IMR-90 (cell line): ENCODE measurements around the gene DUSP28. TPM values are rescaled to one million over a fixed set of nuclear protein-coding genes. Genes with fewer than 3 reads are reported as not detected.

ENCODE experiments used
- ATAC-seq: fragments of 200-7000 bp; cut with Tn5 transposase; 2 replicates; pipeline ENCODE4 v1.9.1; 2020; ENCODE audit warnings: low read depth, mild to moderate bottlenecking, moderate library complexity
- BruUV-seq: library from RNA; stranded (reverse); fragments of 400-500 nt; replicated peaks from 2 replicates; lab custom pipeline; 2021; lab: Mats Ljungman, UMichigan
- CTCF ChIA-PET: fragments of 300-600 bp; formaldehyde crosslinking; extraction: SDS; loops from one replicate; lab custom pipeline; 2021; ENCODE audit warnings: antibody characterized with exemption; lab: Yijun Ruan, JAX
- POLR2A ChIA-PET: fragments of 300-600 bp; sonication (Branson Sonifier 250); formaldehyde crosslinking; loops from one replicate; lab custom pipeline; 2022; ENCODE audit warnings: antibody characterized with exemption; ENCODE audit not compliant: unreplicated experiment; lab: Charles Lee
- DNase-seq: peaks from one replicate; pipeline ENCODE4 v3.0.0; 2013
- H2AFZ ChIP-seq: replicated peaks from 2 replicates; pipeline ENCODE3; 2013; ENCODE audit warnings: low read length, mild to moderate bottlenecking; ENCODE audit not compliant: poor library complexity
- H2AK5ac ChIP-seq: 2 replicates; pipeline ENCODE4 v1.6.1; 2013; ENCODE audit warnings: low read depth, low read length, inconsistent platforms
- H2AK9ac ChIP-seq: replicated peaks from 2 replicates; pipeline ENCODE3; 2013; ENCODE audit warnings: mild to moderate bottlenecking, low read depth, low read length, moderate library complexity; ENCODE audit not compliant: poor library complexity
- H2BK120ac ChIP-seq: 2 replicates; pipeline ENCODE4 v1.6.1; 2013; ENCODE audit warnings: low read depth, low read length, inconsistent platforms
- H2BK15ac ChIP-seq: 3 replicates; pipeline ENCODE4 v1.6.1; 2013; ENCODE audit warnings: low read depth, low read length, inconsistent platforms
- H2BK20ac ChIP-seq: 2 replicates; pipeline ENCODE4 v1.6.1; 2013; ENCODE audit warnings: low read depth, mild to moderate bottlenecking, inconsistent platforms, low read length, moderate library complexity
- H2BK5ac ChIP-seq: 2 replicates; pipeline ENCODE4 v1.6.1; 2013; ENCODE audit warnings: mild to moderate bottlenecking, low read depth, low read length, inconsistent platforms; ENCODE audit not compliant: poor library complexity, severe bottlenecking
- H3K14ac ChIP-seq: replicated peaks from 2 replicates; pipeline ENCODE4 v1.6.1; 2013; ENCODE audit warnings: low read depth, low read length, inconsistent platforms
- H3K18ac ChIP-seq: 2 replicates; pipeline ENCODE4 v1.6.1; 2013; ENCODE audit warnings: low read depth, low read length, control low read depth
- H3K23ac ChIP-seq: 2 replicates; pipeline ENCODE4 v1.6.1; 2013; ENCODE audit warnings: low read depth, low read length, inconsistent platforms
- H3K27ac ChIP-seq: 2 replicates; pipeline ENCODE4 v1.5.1; 2013; ENCODE audit warnings: mild to moderate bottlenecking, control low read depth, low read length; ENCODE audit not compliant: insufficient read depth
- H3K27me3 ChIP-seq: 2 replicates; pipeline ENCODE4 v1.6.1; 2013; ENCODE audit warnings: low read length; ENCODE audit not compliant: control insufficient read depth, insufficient read depth
- H3K36me3 ChIP-seq: 2 replicates; pipeline ENCODE4 v1.6.1; 2013; ENCODE audit warnings: low read length, mixed read lengths; ENCODE audit not compliant: control insufficient read depth, insufficient read depth
- H3K4ac ChIP-seq: 2 replicates; pipeline ENCODE4 v1.6.1; 2013; ENCODE audit warnings: low read depth, low read length, inconsistent platforms
- H3K4me1 ChIP-seq: 2 replicates; pipeline ENCODE4 v1.6.1; 2013; ENCODE audit warnings: low read length, mixed read lengths; ENCODE audit not compliant: control insufficient read depth, insufficient read depth
- H3K4me2 ChIP-seq: 2 replicates; pipeline ENCODE4 v1.6.1; 2013; ENCODE audit warnings: low read depth, mild to moderate bottlenecking, control low read depth, low read length, moderate library complexity
- H3K4me3 ChIP-seq: 2 replicates; pipeline ENCODE4 v1.5.1; 2013; ENCODE audit warnings: low read depth, mild to moderate bottlenecking, control low read depth, low read length, moderate library complexity; ENCODE audit not compliant: insufficient read depth
- H3K56ac ChIP-seq: 2 replicates; pipeline ENCODE4 v1.6.1; 2013; ENCODE audit warnings: low read length, inconsistent platforms; ENCODE audit not compliant: insufficient read depth; ENCODE audit errors: extremely low read depth
- H3K79me1 ChIP-seq, 2 experiments: 2 replicates each; pipeline ENCODE4 v1.6.1; 2013; ENCODE audit warnings: low read length in 2 of 2, inconsistent platforms in 1 of 2, low read depth in 1 of 2
- H3K9ac ChIP-seq: 2 replicates; pipeline ENCODE4 v1.6.1; 2013; ENCODE audit warnings: low read depth, low read length, control low read depth
- H3K9me1 ChIP-seq: 2 replicates; pipeline ENCODE4 v1.6.1; 2013; ENCODE audit warnings: low read length, inconsistent platforms; ENCODE audit not compliant: insufficient read depth
- H3K9me3 ChIP-seq: 2 replicates; pipeline ENCODE4 v1.6.1; 2013; ENCODE audit warnings: low read length; ENCODE audit not compliant: control insufficient read depth, insufficient read depth
- H4K20me1 ChIP-seq: 2 replicates; pipeline ENCODE4 v1.6.1; 2013; ENCODE audit warnings: low read length, inconsistent platforms; ENCODE audit not compliant: insufficient read depth
- H4K5ac ChIP-seq: 2 replicates; pipeline ENCODE4 v1.6.1; 2013; ENCODE audit warnings: mild to moderate bottlenecking, low read depth, low read length, control low read depth
- H4K8ac ChIP-seq, 2 experiments: 2 replicates each; pipeline ENCODE4 v1.6.1; 2013; ENCODE audit warnings: low read depth in 2 of 2, low read length in 2 of 2, control low read depth in 1 of 2, inconsistent platforms in 1 of 2
- H4K91ac ChIP-seq: 2 replicates; pipeline ENCODE4 v1.6.1; 2013; ENCODE audit warnings: low read depth, low read length, inconsistent platforms; ENCODE audit not compliant: insufficient read depth
- CHD1 ChIP-seq: IDR thresholded peaks from 2 replicates; pipeline ENCODE4 v1.6.1; 2012; ENCODE audit warnings: low read depth, low read length, improper control_type of control experiment
- RAD21 ChIP-seq: IDR thresholded peaks from 2 replicates; pipeline ENCODE4 v1.6.1; 2012; ENCODE audit warnings: low read length, improper control_type of control experiment
- RCOR1 ChIP-seq: IDR thresholded peaks from 2 replicates; pipeline ENCODE4 v1.6.1; 2012; ENCODE audit warnings: mild to moderate bottlenecking, low read length, improper control_type of control experiment; ENCODE audit not compliant: insufficient replicate concordance
- RFX5 ChIP-seq: IDR thresholded peaks from 2 replicates; pipeline ENCODE4 v1.8.0; 2012; ENCODE audit warnings: low read depth, mild to moderate bottlenecking, low read length, moderate library complexity
- SMC3 ChIP-seq: fragments of 150-350 bp; IDR thresholded peaks from 2 replicates; pipeline ENCODE4 v1.6.1; 2016; ENCODE audit warnings: low read depth, mild to moderate bottlenecking, antibody characterized with exemption, low read length, moderate library complexity
- WGBS, 2 experiments: methylation state at CpG; one replicate each; pipeline versions ENCODE4 v1.1.5 to v1.1.7; 2013; ENCODE audit warnings: missing lambda C conversion rate in 2 of 2; ENCODE audit not compliant: insufficient read length in 1 of 2; ENCODE audit errors: extremely low coverage in 2 of 2; 5-methylcytosine and 5-hydroxymethylcytosine counted together
- dilution Hi-C: fragments of 300-500 bp; cut with HindIII; formaldehyde crosslinking; loops from one replicate; pipeline ENCODE4 v1.14.3; 2018; ENCODE audit warnings: low sequenced_read_pairs; ENCODE audit not compliant: unreplicated experiment
- in situ Hi-C: fragments of 300-500 bp; cut with MboI; formaldehyde crosslinking; loops from 3 replicates; pipeline ENCODE4 v1.14.3; 2019; ENCODE audit warnings: low sequenced_read_pairs, inconsistent platforms, mixed read lengths
- intact Hi-C: fragments of 100-400 bp; cut with micrococcal nuclease; formaldehyde crosslinking; loops from 2 replicates; pipeline ENCODE4 v1.10.0; 2022
- polyA plus RNA-seq, 3 experiments: library from polyadenylated mRNA; depleted of rRNA; stranded (reverse); fragments of >200 nt; gene quantifications; 2 replicates each; pipeline ENCODE4 v1.2.3, GENCODE V29; 2012; ENCODE audit warnings: low replicate concordance in 1 of 3
- total RNA-seq: library from RNA; depleted of rRNA; stranded (reverse); fragments of >200 nt; gene quantifications from 2 replicates; pipeline ENCODE4 v1.2.3, GENCODE V29; 2012
- TF ChIP-seq, protein P1 (sequence below): conservative IDR thresholded peaks from 2 replicates; pipeline ENCODE4 v1.5.1; 2012; ENCODE audit warnings: mild to moderate bottlenecking, low read depth, low read length, improper control_type of control experiment
- TF ChIP-seq, protein P2 (sequence below): fragments of 150-350 bp; IDR thresholded peaks from 2 replicates; pipeline ENCODE4 v1.6.1; 2016; ENCODE audit warnings: low read depth, mild to moderate bottlenecking, low read length, moderate library complexity, borderline replicate concordance

The DUSP28 gene
- total and polyA plus RNA-seq, 2 of the 4 experiments (the other 2 are of a cell fraction): 1.1 to 3.3 TPM

- H2AK9ac ChIP-seq: peak overlapping the region; percentile 81
- no peak overlapping the region for H3K23ac ChIP-seq
- ChIA-PET POLR2A (no interaction called here), CTCF (no interaction called here)
- no peak overlapping the region for H2AK5ac ChIP-seq
- no peak overlapping the region for H4K91ac ChIP-seq
- no peak overlapping the region for H3K56ac ChIP-seq
- WGBS, 2 experiments: 91% methylated on average over 7 of the region's 15 CpGs; no CpG with 5 or more reads in 1 of the 2 experiments
- peaks cover 29% of the 10 kb centered on the region for H3K9me1 ChIP-seq
- no peak overlapping the region for H2BK120ac ChIP-seq
- dilution Hi-C loops: no loop called here
- no peak overlapping the region for H3K4me2 ChIP-seq
- DNase-seq (no peak), ATAC-seq (no peak)
- peaks cover 13% of the 10 kb centered on the region for H4K20me1 ChIP-seq
- H2AFZ ChIP-seq: no peak overlapping the region
- H3K27ac ChIP-seq: no peak overlapping the region
- H3K14ac ChIP-seq: no peak overlapping the region
- no TSS peak for BruUV-seq
- TF ChIP-seq, protein P1, sequence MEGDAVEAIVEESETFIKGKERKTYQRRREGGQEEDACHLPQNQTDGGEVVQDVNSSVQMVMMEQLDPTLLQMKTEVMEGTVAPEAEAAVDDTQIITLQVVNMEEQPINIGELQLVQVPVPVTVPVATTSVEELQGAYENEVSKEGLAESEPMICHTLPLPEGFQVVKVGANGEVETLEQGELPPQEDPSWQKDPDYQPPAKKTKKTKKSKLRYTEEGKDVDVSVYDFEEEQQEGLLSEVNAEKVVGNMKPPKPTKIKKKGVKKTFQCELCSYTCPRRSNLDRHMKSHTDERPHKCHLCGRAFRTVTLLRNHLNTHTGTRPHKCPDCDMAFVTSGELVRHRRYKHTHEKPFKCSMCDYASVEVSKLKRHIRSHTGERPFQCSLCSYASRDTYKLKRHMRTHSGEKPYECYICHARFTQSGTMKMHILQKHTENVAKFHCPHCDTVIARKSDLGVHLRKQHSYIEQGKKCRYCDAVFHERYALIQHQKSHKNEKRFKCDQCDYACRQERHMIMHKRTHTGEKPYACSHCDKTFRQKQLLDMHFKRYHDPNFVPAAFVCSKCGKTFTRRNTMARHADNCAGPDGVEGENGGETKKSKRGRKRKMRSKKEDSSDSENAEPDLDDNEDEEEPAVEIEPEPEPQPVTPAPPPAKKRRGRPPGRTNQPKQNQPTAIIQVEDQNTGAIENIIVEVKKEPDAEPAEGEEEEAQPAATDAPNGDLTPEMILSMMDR: no peak
- TF ChIP-seq RAD21: no peak
- no peak for TF ChIP-seq RCOR1
- no peak for TF ChIP-seq CHD1
- TF ChIP-seq RFX5: no peak
- TF ChIP-seq SMC3: no peak
- TF ChIP-seq, protein P2, sequence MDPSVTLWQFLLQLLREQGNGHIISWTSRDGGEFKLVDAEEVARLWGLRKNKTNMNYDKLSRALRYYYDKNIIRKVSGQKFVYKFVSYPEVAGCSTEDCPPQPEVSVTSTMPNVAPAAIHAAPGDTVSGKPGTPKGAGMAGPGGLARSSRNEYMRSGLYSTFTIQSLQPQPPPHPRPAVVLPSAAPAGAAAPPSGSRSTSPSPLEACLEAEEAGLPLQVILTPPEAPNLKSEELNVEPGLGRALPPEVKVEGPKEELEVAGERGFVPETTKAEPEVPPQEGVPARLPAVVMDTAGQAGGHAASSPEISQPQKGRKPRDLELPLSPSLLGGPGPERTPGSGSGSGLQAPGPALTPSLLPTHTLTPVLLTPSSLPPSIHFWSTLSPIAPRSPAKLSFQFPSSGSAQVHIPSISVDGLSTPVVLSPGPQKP: no peak
- H3K4me1 ChIP-seq: peaks cover 32% of the 10 kb centered on the region
- H2BK20ac ChIP-seq: no peak overlapping the region
- no peak overlapping the region for H4K8ac ChIP-seq
- no peak overlapping the region for H3K18ac ChIP-seq
- H3K4ac ChIP-seq: no peak overlapping the region; the same call in 1 of the 2 replicates
- H3K36me3 ChIP-seq: peaks cover 9% of the 10 kb centered on the region
- no peak overlapping the region for H2BK5ac ChIP-seq
- in situ Hi-C loops: no loop called here
- peaks cover 7 to 53% of the 10 kb centered on the region in 2 experiments; a peak in 3 of 4 replicates for H3K79me1 ChIP-seq
- intact Hi-C loops: loop anchor here (5.0 to 10.0 kb wide), 2 partner anchors 338 to 425 kb away; partner anchors contain the start of gene SNED1
- H3K9me3 ChIP-seq: no peaks in the 10 kb centered on the region
- H3K27me3 ChIP-seq: no peaks in the 10 kb centered on the region
- H4K5ac ChIP-seq: no peak overlapping the region
- H2BK15ac ChIP-seq: no peak overlapping the region
- no peak overlapping the region for H3K4me3 ChIP-seq
- no peak overlapping the region for H3K9ac ChIP-seq
Measured at GRCh38 chr2:240569998-240570530, 9.9 kb downstream of the DUSP28 start.
